Measurements from ENCODE around the gene ADAMTS14.

GRCh38 chr10:70650718-70651117, 21.6 kb upstream of the ADAMTS14 start:
- TF ChIP-seq, protein P1, sequence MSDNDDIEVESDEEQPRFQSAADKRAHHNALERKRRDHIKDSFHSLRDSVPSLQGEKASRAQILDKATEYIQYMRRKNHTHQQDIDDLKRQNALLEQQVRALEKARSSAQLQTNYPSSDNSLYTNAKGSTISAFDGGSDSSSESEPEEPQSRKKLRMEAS (CRISPR knock-in tag; IDR thresholded peaks at IDR 0.05) = no peak
- TF ChIP-seq, protein P2, sequence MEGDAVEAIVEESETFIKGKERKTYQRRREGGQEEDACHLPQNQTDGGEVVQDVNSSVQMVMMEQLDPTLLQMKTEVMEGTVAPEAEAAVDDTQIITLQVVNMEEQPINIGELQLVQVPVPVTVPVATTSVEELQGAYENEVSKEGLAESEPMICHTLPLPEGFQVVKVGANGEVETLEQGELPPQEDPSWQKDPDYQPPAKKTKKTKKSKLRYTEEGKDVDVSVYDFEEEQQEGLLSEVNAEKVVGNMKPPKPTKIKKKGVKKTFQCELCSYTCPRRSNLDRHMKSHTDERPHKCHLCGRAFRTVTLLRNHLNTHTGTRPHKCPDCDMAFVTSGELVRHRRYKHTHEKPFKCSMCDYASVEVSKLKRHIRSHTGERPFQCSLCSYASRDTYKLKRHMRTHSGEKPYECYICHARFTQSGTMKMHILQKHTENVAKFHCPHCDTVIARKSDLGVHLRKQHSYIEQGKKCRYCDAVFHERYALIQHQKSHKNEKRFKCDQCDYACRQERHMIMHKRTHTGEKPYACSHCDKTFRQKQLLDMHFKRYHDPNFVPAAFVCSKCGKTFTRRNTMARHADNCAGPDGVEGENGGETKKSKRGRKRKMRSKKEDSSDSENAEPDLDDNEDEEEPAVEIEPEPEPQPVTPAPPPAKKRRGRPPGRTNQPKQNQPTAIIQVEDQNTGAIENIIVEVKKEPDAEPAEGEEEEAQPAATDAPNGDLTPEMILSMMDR (IDR thresholded peaks at IDR 0.05) = no peak
- TF ChIP-seq AFF4 (CRISPR knock-in tag; IDR thresholded peaks at IDR 0.05; ENCODE audit: borderline replicate concordance) = no peak
- TF ChIP-seq, protein P3, sequence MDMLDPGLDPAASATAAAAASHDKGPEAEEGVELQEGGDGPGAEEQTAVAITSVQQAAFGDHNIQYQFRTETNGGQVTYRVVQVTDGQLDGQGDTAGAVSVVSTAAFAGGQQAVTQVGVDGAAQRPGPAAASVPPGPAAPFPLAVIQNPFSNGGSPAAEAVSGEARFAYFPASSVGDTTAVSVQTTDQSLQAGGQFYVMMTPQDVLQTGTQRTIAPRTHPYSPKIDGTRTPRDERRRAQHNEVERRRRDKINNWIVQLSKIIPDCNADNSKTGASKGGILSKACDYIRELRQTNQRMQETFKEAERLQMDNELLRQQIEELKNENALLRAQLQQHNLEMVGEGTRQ (CRISPR knock-in tag; IDR thresholded peaks at IDR 0.05) = no peak
- TF ChIP-seq SP1 (CRISPR knock-in tag; conservative IDR thresholded peaks at IDR 0.05) = no peak
- TF ChIP-seq CREB1 (CRISPR knock-in tag; IDR thresholded peaks at IDR 0.05) = no peak
- TF ChIP-seq, protein P4, sequence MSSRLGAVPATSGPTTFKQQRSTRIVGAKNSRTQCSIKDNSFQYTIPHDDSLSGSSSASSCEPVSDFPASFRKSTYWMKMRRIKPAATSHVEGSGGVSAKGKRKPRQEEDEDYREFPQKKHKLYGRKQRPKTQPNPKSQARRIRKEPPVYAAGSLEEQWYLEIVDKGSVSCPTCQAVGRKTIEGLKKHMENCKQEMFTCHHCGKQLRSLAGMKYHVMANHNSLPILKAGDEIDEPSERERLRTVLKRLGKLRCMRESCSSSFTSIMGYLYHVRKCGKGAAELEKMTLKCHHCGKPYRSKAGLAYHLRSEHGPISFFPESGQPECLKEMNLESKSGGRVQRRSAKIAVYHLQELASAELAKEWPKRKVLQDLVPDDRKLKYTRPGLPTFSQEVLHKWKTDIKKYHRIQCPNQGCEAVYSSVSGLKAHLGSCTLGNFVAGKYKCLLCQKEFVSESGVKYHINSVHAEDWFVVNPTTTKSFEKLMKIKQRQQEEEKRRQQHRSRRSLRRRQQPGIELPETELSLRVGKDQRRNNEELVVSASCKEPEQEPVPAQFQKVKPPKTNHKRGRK (CRISPR knock-in tag; IDR thresholded peaks at IDR 0.05; ENCODE audit: borderline replicate concordance) = no peak
- TF ChIP-seq NFE2L1 (CRISPR knock-in tag; IDR thresholded peaks at IDR 0.05) = no peak
- TF ChIP-seq TEAD4 (CRISPR knock-in tag; IDR thresholded peaks at IDR 0.05) = no peak
- no peak for TF ChIP-seq FOXJ3 (CRISPR knock-in tag; IDR thresholded peaks at IDR 0.05; ENCODE audit: borderline replicate concordance)
- no peak for TF ChIP-seq FOXP1 (CRISPR knock-in tag; IDR thresholded peaks at IDR 0.05; ENCODE audit: borderline replicate concordance)
- no peak for TF ChIP-seq ZNF423 (CRISPR knock-in tag; IDR thresholded peaks at IDR 0.05)
- TF ChIP-seq E2F1 (CRISPR knock-in tag; IDR thresholded peaks at IDR 0.05) = no peak

Measured in WTC11 (cell line).